Neural crest cell (in vitro differentiated cells): Measurements from ENCODE around the gene SIRPA. TPM values are rescaled to one million over a fixed set of nuclear protein-coding genes. Genes with fewer than 3 reads are reported as not detected.

Experiments used
- DNase-seq: peaks from one replicate; pipeline ENCODE4 v3.0.0; 2021; ENCODE audit warnings: low read depth, mixed read lengths, low spot score
- H3K27ac Mint-ChIP-seq: one replicate; pipeline ENCODE4 v1.8.0; 2021; ENCODE audit warnings: mild to moderate bottlenecking, mixed read lengths; ENCODE audit not compliant: unreplicated experiment
- H3K27me3 Mint-ChIP-seq: 2 replicates; pipeline ENCODE4 v1.8.0; 2021; ENCODE audit warnings: low read depth, mild to moderate bottlenecking, mixed read lengths
- H3K36me3 Mint-ChIP-seq: 2 replicates; pipeline ENCODE4 v1.8.0; 2021; ENCODE audit warnings: low read depth, mild to moderate bottlenecking, mixed read lengths
- H3K4me1 Mint-ChIP-seq: 2 replicates; pipeline ENCODE4 v1.8.0; 2021; ENCODE audit warnings: mixed read lengths
- H3K4me3 Mint-ChIP-seq: one replicate; pipeline ENCODE4 v1.8.0; 2021; ENCODE audit warnings: mild to moderate bottlenecking, mixed read lengths
- H3K9me3 Mint-ChIP-seq: 2 replicates; pipeline ENCODE4 v1.8.0; 2021; ENCODE audit warnings: mixed read lengths
- CTCF ChIP-seq: fragments of 200-600 bp; sonication (generic); conservative IDR thresholded peaks from 2 replicates; pipeline ENCODE4 v1.5.0; 2021; ENCODE audit warnings: antibody characterized with exemption, mild to moderate bottlenecking
- total RNA-seq: library from RNA; stranded (reverse); gene quantifications from 2 replicates; pipeline ENCODE4 v1.2.1, GENCODE V29; 2021

The SIRPA gene
- total RNA-seq, 1 donor from 2014 or later: 10.2 TPM

DNA sequence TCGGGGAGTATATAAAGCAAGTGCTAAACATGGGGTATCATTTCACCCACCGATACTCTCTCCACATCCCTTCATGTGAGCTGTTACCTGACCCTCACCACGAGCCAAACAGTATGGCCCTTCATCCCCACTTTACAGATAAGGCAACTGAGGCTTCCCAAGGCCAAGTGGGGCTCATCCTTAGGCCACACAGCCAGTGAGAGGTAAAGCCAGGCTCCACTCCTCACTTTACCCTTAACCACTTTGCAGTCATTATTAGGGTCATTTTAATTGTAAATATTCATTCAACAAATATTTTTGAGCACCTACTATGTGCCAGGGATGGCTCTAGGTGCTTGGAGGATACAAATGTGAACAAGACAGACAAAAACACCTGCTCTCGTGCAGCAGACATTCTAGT, 7.0 kb downstream of the SIRPA start:
- H3K4me1 Mint-ChIP-seq: peaks cover 18% of the 10 kb centered on the region
- no peak overlapping the region for H3K4me3 Mint-ChIP-seq
- peaks cover 3% of the 10 kb centered on the region for H3K27me3 Mint-ChIP-seq
- no peak for TF ChIP-seq CTCF
- DNase-seq: no peak
- no peak overlapping the region for H3K27ac Mint-ChIP-seq
- H3K9me3 Mint-ChIP-seq: no peaks in the 10 kb centered on the region
- no peaks in the 10 kb centered on the region for H3K36me3 Mint-ChIP-seq

DNA sequence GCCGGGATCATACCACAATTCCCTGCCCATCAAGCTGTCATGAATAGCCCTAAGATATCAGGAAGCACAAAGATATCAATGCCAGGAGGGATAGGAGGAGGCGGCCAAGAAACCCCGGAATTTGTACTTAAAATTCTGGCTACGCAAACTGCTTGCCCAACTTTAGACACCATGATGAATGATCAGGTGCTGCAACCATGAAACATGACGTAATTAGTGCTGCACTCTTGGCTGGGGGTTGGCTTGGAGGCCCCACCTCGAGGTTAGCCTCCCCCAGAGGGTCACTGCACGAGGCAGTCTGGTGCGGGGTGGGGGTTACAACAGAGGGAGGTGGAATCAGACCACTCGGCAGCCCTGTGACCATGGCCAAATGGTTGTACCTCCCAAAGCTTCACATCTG, 8.9 kb downstream of the SIRPA start:
- Mint-ChIP-seq H3K36me3 (no peaks in the 10 kb centered on the region), H3K9me3 (no peaks in the 10 kb centered on the region), H3K27ac (no peak overlapping the region), H3K4me3 (no peak overlapping the region), H3K4me1 (peaks cover 9% of the 10 kb centered on the region), H3K27me3 (no peaks in the 10 kb centered on the region)
- TF ChIP-seq CTCF: no peak
- no peak for DNase-seq

DNA sequence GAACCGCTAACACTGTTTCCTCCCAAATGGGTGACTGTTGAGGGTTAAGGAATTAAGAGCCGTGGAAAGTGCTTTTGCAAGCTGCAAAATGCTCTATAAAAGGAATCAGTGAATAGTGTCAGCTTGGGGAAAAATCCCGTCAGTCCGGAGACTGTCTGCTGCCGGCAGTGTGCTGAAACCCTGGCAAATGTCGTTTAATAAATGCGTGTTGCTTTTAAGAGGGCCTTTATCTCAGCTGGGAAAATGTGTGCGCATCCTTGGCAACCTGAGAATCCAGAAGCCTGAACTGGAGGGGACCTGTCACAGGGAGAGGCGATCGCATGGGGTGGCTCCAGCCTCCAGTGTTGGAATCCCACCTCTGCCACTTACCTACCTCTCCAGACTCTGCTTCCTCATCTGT, 9.8 kb downstream of the SIRPA start:
- Mint-ChIP-seq H3K36me3 (no peaks in the 10 kb centered on the region), H3K4me3 (no peak overlapping the region), H3K4me1 (peaks cover 5% of the 10 kb centered on the region)

GRCh38 chr20:1905693-1906092, 10.5 kb downstream of the SIRPA start:
- DNase-seq: no peak
- no peaks in the 10 kb centered on the region for H3K36me3 Mint-ChIP-seq
- TF ChIP-seq CTCF: no peak
- no peaks in the 10 kb centered on the region for H3K4me1 Mint-ChIP-seq
- no peaks in the 10 kb centered on the region for H3K9me3 Mint-ChIP-seq
- no peak overlapping the region for H3K27ac Mint-ChIP-seq
- H3K27me3 Mint-ChIP-seq: no peaks in the 10 kb centered on the region
- H3K4me3 Mint-ChIP-seq: no peak overlapping the region

More for the DNA sequence above, 9.8 kb downstream of the SIRPA start:
- no peaks in the 10 kb centered on the region for H3K9me3 Mint-ChIP-seq
- no peaks in the 10 kb centered on the region for H3K27me3 Mint-ChIP-seq
- no peak for TF ChIP-seq CTCF
- no peak overlapping the region for H3K27ac Mint-ChIP-seq
- DNase-seq: no peak

DNA sequence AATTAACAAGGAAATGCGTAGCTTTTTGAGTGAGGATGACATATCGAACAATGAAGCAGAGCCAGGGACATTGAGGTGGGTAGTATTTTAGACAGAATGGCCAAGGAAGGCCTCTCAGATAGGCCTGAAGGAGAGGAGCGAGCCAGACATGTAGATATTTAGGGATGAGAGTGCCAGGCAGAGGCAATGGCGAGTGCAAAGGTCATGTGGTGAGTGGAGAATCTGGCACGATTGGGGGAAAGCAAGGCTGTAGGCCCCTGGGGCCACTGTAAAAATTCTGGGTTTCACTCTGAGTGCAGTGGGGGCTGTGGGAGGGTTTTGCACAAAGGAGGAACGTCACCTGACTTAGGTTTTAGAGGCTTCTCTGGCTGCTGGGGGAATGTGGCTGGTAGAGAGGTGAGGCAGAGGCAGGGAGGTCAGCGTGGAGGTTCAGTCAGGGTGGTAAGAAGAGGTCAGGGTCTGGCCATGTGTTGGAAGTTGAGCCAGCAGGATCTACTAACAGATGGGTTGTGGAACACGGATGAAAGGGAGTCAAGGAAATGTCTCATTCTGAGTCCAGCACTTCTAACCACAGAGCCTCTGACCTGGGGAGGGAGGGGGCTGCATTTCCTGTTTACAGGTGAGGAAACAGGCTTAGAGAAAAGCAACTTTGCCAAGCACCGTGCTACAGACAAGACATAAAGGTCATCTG, 11.3 kb downstream of the SIRPA start:
- no peaks in the 10 kb centered on the region for H3K36me3 Mint-ChIP-seq
- DNase-seq: no peak
- no peaks in the 10 kb centered on the region for H3K27me3 Mint-ChIP-seq
- no peaks in the 10 kb centered on the region for H3K9me3 Mint-ChIP-seq
- no peak overlapping the region for H3K4me3 Mint-ChIP-seq
- H3K27ac Mint-ChIP-seq: peak overlapping the region; percentile 39
- no peak for TF ChIP-seq CTCF
- no peaks in the 10 kb centered on the region for H3K4me1 Mint-ChIP-seq
